HG03097 (cell line): ENCODE results near the gene CLCNKB.
"Not testable (repeated sequence)": the region's sequence is repeated elsewhere in the genome, so short reads cannot be mapped to it uniquely, and the experiment has no call there.

Source experiments
- ATAC-seq: cut with Tn5 transposase; IDR thresholded peaks from one replicate; pipeline ENCODE4 v1.9.1; 2021; ENCODE audit not compliant: unreplicated experiment, low FRiP score

Gene CLCNKB

GRCh38 chr1:16014509-16015482 lies 28.8 kb upstream of the CLCNKB start:
- no peak for ATAC-seq

GRCh38 chr1:16015491-16015890 lies 28.1 kb upstream of the CLCNKB start:
- ATAC-seq, result no peak

GRCh38 chr1:16015960-16016901 lies 27.4 kb upstream of the CLCNKB start:
- ATAC-seq, result no peak

- ATAC-seq, result no peak
Measured at GRCh38 chr1:16017076-16017460, 26.5 kb upstream of the CLCNKB start.

GRCh38 chr1:16017461-16018303 lies 25.9 kb upstream of the CLCNKB start, which contains the start of gene HSPB7:
Gene HSPB7 (minus strand): TSS chr1:16018043. CDS start chr1:16017963, 80 bp downstream.
- no peak for ATAC-seq

GRCh38 chr1:16018308-16018707 lies 25.3 kb upstream of the CLCNKB start:
- ATAC-seq, result no peak

GRCh38 chr1:16018749-16019643 lies 24.6 kb upstream of the CLCNKB start:
- no peak for ATAC-seq

GRCh38 chr1:16019644-16020277 lies 23.8 kb upstream of the CLCNKB start:
- ATAC-seq, result no peak

- ATAC-seq, result no peak
Measured at GRCh38 chr1:16020325-16020724, 23.3 kb upstream of the CLCNKB start.

- ATAC-seq, result not testable (repeated sequence)
Measured at GRCh38 chr1:16020878-16021277, 22.7 kb upstream of the CLCNKB start.

- no peak for ATAC-seq
Measured at GRCh38 chr1:16021681-16022080, 21.9 kb upstream of the CLCNKB start, which contains the start of gene CLCNKA. Gene CLCNKA (plus strand): TSS chr1:16022036. CDS start chr1:16022620, 584 bp downstream.

- no peak for ATAC-seq
Measured at GRCh38 chr1:16022393-16022792, 21.2 kb upstream of the CLCNKB start.

- no peak for ATAC-seq
Measured at GRCh38 chr1:16023050-16023653, 20.4 kb upstream of the CLCNKB start.

- not testable (repeated sequence) for ATAC-seq
Measured at GRCh38 chr1:16026302-16026701, 17.3 kb upstream of the CLCNKB start.

- no peak for ATAC-seq
Measured at GRCh38 chr1:16026723-16027484, 16.7 kb upstream of the CLCNKB start.

- ATAC-seq, result no peak
Measured at GRCh38 chr1:16028237-16029002, 15.2 kb upstream of the CLCNKB start.

GRCh38 chr1:16029003-16029268 lies 14.6 kb upstream of the CLCNKB start:
- not testable (repeated sequence) for ATAC-seq
